ENCODE data around the gene IKZF5. TPM values are rescaled to one million over a fixed set of nuclear protein-coding genes. Genes with fewer than 3 reads are reported as not detected.

Gene IKZF5
- total and polyA plus RNA-seq, 4 donors, result 8.4 to 22.8 (median 17.0) TPM

DNA sequence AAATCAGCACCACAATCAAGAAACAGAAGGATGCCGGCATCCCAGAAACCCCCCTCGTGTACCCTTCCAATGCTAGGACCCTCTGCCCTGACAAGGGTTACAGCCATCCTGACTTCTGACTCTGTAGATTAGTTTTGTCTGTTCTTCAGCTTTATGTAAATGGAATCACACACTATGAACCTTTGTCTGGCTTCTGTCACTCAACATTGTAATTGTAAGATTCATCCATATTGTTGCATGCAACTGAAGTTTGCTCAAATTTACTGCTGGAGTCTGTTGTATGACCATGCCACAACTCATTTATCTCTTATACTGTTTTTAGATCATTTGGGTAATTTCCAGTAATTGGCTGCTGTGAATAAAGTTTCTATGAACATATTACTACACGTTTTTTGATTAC, 8.4 kb downstream of the IKZF5 start:
- no peak for DNase-seq (ENCODE audit: low read depth in 4 of 6, low spot score in 6 of 6)
- H3K27me3 ChIP-seq (ENCODE audit: control insufficient read depth, insufficient read depth, low read length), result no peaks in the 10 kb centered on the region
- no peak overlapping the region for H3K27ac ChIP-seq (ENCODE audit: low read depth, low read length)
- no CpG with 5 or more reads among the region's 3 CpGs for WGBS (ENCODE audit: insufficient coverage)
- H3K4me3 ChIP-seq (ENCODE audit: low read depth, low read length), result no peak overlapping the region
- H3K4me1 ChIP-seq (ENCODE audit: control insufficient read depth, insufficient read depth, low read length), result no peaks in the 10 kb centered on the region
- peaks cover 5% of the 10 kb centered on the region for H3K36me3 ChIP-seq (ENCODE audit: control insufficient read depth, insufficient read depth, low read length)
- no peaks in the 10 kb centered on the region for H3K9me3 ChIP-seq (ENCODE audit: control insufficient read depth, insufficient read depth, low read length)

GRCh38 chr10:122999347-122999746, 9.2 kb downstream of the IKZF5 start:
- Histone ChIP-seq H3K4me3 (ENCODE audit: low read depth, low read length) (no peak overlapping the region), H3K9me3 (ENCODE audit: control insufficient read depth, insufficient read depth, low read length) (no peaks in the 10 kb centered on the region), H3K27ac (ENCODE audit: low read depth, low read length) (no peak overlapping the region), H3K27me3 (ENCODE audit: control insufficient read depth, insufficient read depth, low read length) (no peaks in the 10 kb centered on the region), H3K4me1 (ENCODE audit: control insufficient read depth, insufficient read depth, low read length) (no peaks in the 10 kb centered on the region), H3K36me3 (ENCODE audit: control insufficient read depth, insufficient read depth, low read length) (peaks cover 5% of the 10 kb centered on the region)
- no peak for DNase-seq (ENCODE audit: low read depth in 4 of 6, low spot score in 6 of 6)
- WGBS (ENCODE audit: insufficient coverage), result no CpG with 5 or more reads among the region's 3 CpGs

DNA sequence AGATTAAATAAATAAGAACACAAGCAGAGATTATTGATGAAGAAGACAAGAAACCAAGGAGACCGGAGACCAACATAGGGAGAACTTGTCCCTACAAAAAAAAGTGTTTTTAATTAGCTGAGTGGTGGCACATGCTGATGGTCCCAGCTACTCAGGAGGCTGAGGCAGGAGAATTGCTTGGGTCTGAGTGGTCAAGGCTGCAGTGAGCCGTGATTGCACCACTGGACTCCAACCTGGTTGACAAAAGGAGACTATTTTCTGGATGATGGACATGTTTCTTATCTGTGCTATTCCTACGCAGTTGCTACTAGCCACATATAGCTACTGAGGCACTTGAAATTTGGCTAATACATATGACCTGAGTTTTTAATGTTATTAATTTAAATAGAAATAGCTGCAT, 9.7 kb downstream of the IKZF5 start:
- H3K4me1 ChIP-seq (ENCODE audit: control insufficient read depth, insufficient read depth, low read length), result no peaks in the 10 kb centered on the region
- peaks cover 6% of the 10 kb centered on the region for H3K36me3 ChIP-seq (ENCODE audit: control insufficient read depth, insufficient read depth, low read length)
- H3K27ac ChIP-seq (ENCODE audit: low read depth, low read length), result no peak overlapping the region
- H3K27me3 ChIP-seq (ENCODE audit: control insufficient read depth, insufficient read depth, low read length), result no peaks in the 10 kb centered on the region
- H3K9me3 ChIP-seq (ENCODE audit: control insufficient read depth, insufficient read depth, low read length), result no peaks in the 10 kb centered on the region
- no peak for DNase-seq (ENCODE audit: low read depth in 4 of 6, low spot score in 6 of 6)
- 93% methylated on average over 2 of the region's 3 CpGs for WGBS (ENCODE audit: insufficient coverage)
- no peak overlapping the region for H3K4me3 ChIP-seq (ENCODE audit: low read depth, low read length)

DNA sequence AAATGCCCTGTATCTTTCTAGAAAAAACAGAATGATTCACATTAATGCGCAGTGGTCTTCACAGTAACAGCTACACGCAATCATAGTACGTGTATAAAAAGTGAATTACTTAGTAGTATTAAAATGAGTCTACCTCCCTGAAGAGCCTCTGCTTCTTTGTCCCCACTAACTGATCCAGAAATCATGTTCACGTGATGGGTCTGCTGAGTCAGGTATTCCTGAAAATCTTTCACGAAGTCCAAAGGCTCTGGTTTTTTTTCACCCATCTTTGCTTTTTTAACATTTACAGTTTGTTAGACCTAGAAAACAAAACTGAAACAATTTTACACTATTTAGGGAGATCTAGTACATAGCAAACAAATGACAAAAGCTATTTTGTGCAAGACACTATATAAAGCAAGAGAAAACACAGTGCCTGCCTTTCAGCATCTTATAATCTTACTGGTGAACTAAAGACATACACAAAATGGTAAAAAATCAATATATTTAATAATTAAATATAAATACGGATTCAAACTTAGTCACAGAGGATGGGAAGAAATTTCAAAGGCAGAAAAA, 10.2 kb downstream of the IKZF5 start:
- H3K9me3 ChIP-seq (ENCODE audit: control insufficient read depth, insufficient read depth, low read length), result no peaks in the 10 kb centered on the region
- H3K36me3 ChIP-seq (ENCODE audit: control insufficient read depth, insufficient read depth, low read length), result peaks cover 9% of the 10 kb centered on the region
- DNase-seq (ENCODE audit: low read depth in 4 of 6, low spot score in 6 of 6), result no peak
- no peak overlapping the region for H3K4me3 ChIP-seq (ENCODE audit: low read depth, low read length)
- H3K27me3 ChIP-seq (ENCODE audit: control insufficient read depth, insufficient read depth, low read length), result no peaks in the 10 kb centered on the region
- H3K4me1 ChIP-seq (ENCODE audit: control insufficient read depth, insufficient read depth, low read length), result no peaks in the 10 kb centered on the region
- no CpG with 5 or more reads among the region's 6 CpGs for WGBS (ENCODE audit: insufficient coverage)
- no peak overlapping the region for H3K27ac ChIP-seq (ENCODE audit: low read depth, low read length)

DNA sequence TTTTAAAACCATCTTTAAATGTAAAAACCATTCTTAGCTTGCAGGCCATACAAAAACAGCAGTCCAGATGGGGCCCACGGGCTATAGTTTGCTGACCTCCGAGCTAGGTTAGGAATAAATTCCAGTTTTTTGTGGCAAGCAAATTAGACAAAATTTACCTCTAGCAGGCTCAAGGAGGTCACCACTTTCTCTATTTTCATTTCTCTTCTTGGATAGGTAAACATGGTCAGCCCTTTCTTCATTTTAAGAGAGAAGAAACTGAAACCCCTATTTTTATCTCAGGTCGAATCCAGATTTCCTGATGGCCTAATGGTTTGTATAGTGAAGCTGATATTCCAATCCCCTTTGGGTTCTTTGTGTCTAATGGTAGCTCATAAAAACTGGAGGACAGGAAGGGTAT, 10.7 kb downstream of the IKZF5 start:
- no peaks in the 10 kb centered on the region for H3K4me1 ChIP-seq (ENCODE audit: control insufficient read depth, insufficient read depth, low read length)
- no peak for DNase-seq (ENCODE audit: low read depth in 4 of 6, low spot score in 6 of 6)
- no peaks in the 10 kb centered on the region for H3K27me3 ChIP-seq (ENCODE audit: control insufficient read depth, insufficient read depth, low read length)
- no peak overlapping the region for H3K4me3 ChIP-seq (ENCODE audit: low read depth, low read length)
- no peak overlapping the region for H3K27ac ChIP-seq (ENCODE audit: low read depth, low read length)
- H3K36me3 ChIP-seq (ENCODE audit: control insufficient read depth, insufficient read depth, low read length), result peaks cover 9% of the 10 kb centered on the region
- 80% methylated on average over 1 of the region's 3 CpGs for WGBS (ENCODE audit: insufficient coverage)
- H3K9me3 ChIP-seq (ENCODE audit: control insufficient read depth, insufficient read depth, low read length), result no peaks in the 10 kb centered on the region

- no peaks in the 10 kb centered on the region for H3K27me3 ChIP-seq (ENCODE audit: control insufficient read depth, insufficient read depth, low read length)
- DNase-seq (ENCODE audit: low read depth in 4 of 6, low spot score in 6 of 6), result peak in 1 of 6 donors; percentile 66
- no peaks in the 10 kb centered on the region for H3K4me1 ChIP-seq (ENCODE audit: control insufficient read depth, insufficient read depth, low read length)
- H3K4me3 ChIP-seq (ENCODE audit: low read depth, low read length), result no peak overlapping the region
- no peaks in the 10 kb centered on the region for H3K9me3 ChIP-seq (ENCODE audit: control insufficient read depth, insufficient read depth, low read length)
- WGBS (ENCODE audit: insufficient coverage), result 100% methylated on average over 1 of the region's 4 CpGs
- H3K36me3 ChIP-seq (ENCODE audit: control insufficient read depth, insufficient read depth, low read length), result peaks cover 9% of the 10 kb centered on the region
- no peak overlapping the region for H3K27ac ChIP-seq (ENCODE audit: low read depth, low read length)
These were observed 12.7 kb downstream of the IKZF5 start for GRCh38 chr10:122995936-122996335.

DNA sequence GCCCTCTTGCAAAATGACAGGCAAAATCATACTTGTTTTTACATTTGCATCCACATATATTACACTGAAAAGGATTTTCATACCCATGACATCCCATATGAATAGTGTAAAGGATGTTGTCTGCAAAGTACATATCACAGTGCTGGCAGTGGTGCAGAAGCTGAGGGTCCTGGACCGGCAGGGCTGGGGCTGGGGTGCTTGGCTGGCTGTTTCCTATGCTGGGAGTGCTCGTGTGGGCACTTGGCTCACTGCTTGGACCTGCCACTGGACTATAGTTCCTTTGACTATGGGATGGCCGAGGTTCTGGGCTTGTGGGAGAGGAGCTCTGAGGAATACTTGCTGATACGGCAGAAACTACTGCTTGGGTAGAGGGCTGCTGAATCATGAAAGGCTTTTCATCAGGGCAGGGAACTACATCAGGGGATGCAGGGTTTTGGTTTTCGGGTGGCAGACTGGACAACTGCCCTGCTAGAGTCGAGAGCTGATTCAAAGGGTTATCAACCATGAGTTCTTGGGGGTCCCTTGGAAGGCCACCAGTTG, 14.7 kb downstream of the IKZF5 start:
- peaks cover 13% of the 10 kb centered on the region for H3K36me3 ChIP-seq (ENCODE audit: control insufficient read depth, insufficient read depth, low read length)
- no peaks in the 10 kb centered on the region for H3K4me1 ChIP-seq (ENCODE audit: control insufficient read depth, insufficient read depth, low read length)
- H3K27ac ChIP-seq (ENCODE audit: low read depth, low read length), result no peak overlapping the region
- no peaks in the 10 kb centered on the region for H3K27me3 ChIP-seq (ENCODE audit: control insufficient read depth, insufficient read depth, low read length)
- 89% methylated on average over 6 of the region's 6 CpGs for WGBS (ENCODE audit: insufficient coverage)
- no peak overlapping the region for H3K4me3 ChIP-seq (ENCODE audit: low read depth, low read length)
- no peak for DNase-seq (ENCODE audit: low read depth in 4 of 6, low spot score in 6 of 6)
- H3K9me3 ChIP-seq (ENCODE audit: control insufficient read depth, insufficient read depth, low read length), result no peaks in the 10 kb centered on the region

GRCh38 chr10:122992031-122992585, 16.5 kb downstream of the IKZF5 start:
- no peaks in the 10 kb centered on the region for H3K4me1 ChIP-seq (ENCODE audit: control insufficient read depth, insufficient read depth, low read length)
- no peak overlapping the region for H3K4me3 ChIP-seq (ENCODE audit: low read depth, low read length)
- no peak for DNase-seq (ENCODE audit: low read depth in 4 of 6, low spot score in 6 of 6)
- peaks cover 13% of the 10 kb centered on the region for H3K36me3 ChIP-seq (ENCODE audit: control insufficient read depth, insufficient read depth, low read length)
- H3K9me3 ChIP-seq (ENCODE audit: control insufficient read depth, insufficient read depth, low read length), result no peaks in the 10 kb centered on the region
- no peak overlapping the region for H3K27ac ChIP-seq (ENCODE audit: low read depth, low read length)
- no CpG with 5 or more reads among the region's 1 CpG for WGBS (ENCODE audit: insufficient coverage)
- H3K27me3 ChIP-seq (ENCODE audit: control insufficient read depth, insufficient read depth, low read length), result no peaks in the 10 kb centered on the region

DNA sequence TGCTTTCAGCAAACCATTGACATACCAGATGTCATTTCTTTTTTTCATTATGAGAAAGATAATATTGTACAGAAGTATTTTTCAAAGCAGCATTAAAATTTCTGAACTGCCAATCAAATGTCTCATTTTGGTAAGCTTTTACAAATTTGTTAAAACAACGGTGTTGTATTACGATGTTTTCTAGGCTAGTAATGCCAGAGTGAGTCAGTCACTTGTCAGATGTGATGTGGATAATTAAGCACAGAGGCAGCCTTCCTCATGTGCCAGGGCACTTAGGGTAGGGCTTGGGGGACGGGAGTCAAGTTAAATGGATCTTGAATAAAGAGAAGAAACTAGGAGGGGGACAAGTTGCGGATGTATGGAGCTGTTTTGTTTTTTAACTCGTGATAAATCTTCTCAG, 18.3 kb downstream of the IKZF5 start:
- Histone ChIP-seq H3K4me1 (ENCODE audit: control insufficient read depth, insufficient read depth, low read length) (no peaks in the 10 kb centered on the region), H3K27ac (ENCODE audit: low read depth, low read length) (no peak overlapping the region), H3K27me3 (ENCODE audit: control insufficient read depth, insufficient read depth, low read length) (no peaks in the 10 kb centered on the region), H3K4me3 (ENCODE audit: low read depth, low read length) (no peak overlapping the region), H3K9me3 (ENCODE audit: control insufficient read depth, insufficient read depth, low read length) (no peaks in the 10 kb centered on the region), H3K36me3 (ENCODE audit: control insufficient read depth, insufficient read depth, low read length) (peaks cover 8% of the 10 kb centered on the region)
- 87% methylated on average over 3 of the region's 5 CpGs for WGBS (ENCODE audit: insufficient coverage)
- DNase-seq (ENCODE audit: low read depth in 4 of 6, low spot score in 6 of 6), result no peak

GRCh38 chr10:122988501-122988900, 20.1 kb downstream of the IKZF5 start:
- no peaks in the 10 kb centered on the region for H3K9me3 ChIP-seq (ENCODE audit: control insufficient read depth, insufficient read depth, low read length)
- H3K4me3 ChIP-seq (ENCODE audit: low read depth, low read length), result no peak overlapping the region
- H3K36me3 ChIP-seq (ENCODE audit: control insufficient read depth, insufficient read depth, low read length), result peaks cover 3% of the 10 kb centered on the region
- no CpG with 5 or more reads among the region's 2 CpGs for WGBS (ENCODE audit: insufficient coverage)
- H3K27me3 ChIP-seq (ENCODE audit: control insufficient read depth, insufficient read depth, low read length), result no peaks in the 10 kb centered on the region
- no peaks in the 10 kb centered on the region for H3K4me1 ChIP-seq (ENCODE audit: control insufficient read depth, insufficient read depth, low read length)
- H3K27ac ChIP-seq (ENCODE audit: low read depth, low read length), result no peak overlapping the region
- DNase-seq (ENCODE audit: low read depth in 4 of 6, low spot score in 6 of 6), result no peak

Measured in spinal cord (tissue), 10 donors.